ENCODE measurements around the gene KIRREL3.

The KIRREL3 gene

GRCh38 chr11:126864934-126865333, 135.6 kb downstream of the KIRREL3 start:
- H3K9ac ChIP-seq (ENCODE audit: low read depth in 1 of 2, low read length in 2 of 2), result no peak overlapping the region
- no peak overlapping the region for H3K27ac ChIP-seq (ENCODE audit: low read depth in 2 of 2, low read length in 2 of 2)
- no peaks in the 10 kb centered on the region for H3K27me3 ChIP-seq (ENCODE audit: control insufficient read depth in 2 of 2, insufficient read depth in 2 of 2, low read length in 2 of 2)

GRCh38 chr11:126863294-126863997, 137.1 kb downstream of the KIRREL3 start:
- Histone ChIP-seq H3K27ac (ENCODE audit: low read depth in 2 of 2, low read length in 2 of 2) (no peak overlapping the region), H3K4me1 (ENCODE audit: control insufficient read depth in 2 of 2, insufficient read depth in 2 of 2, low read length in 2 of 2) (no peaks in the 10 kb centered on the region), H3K9me3 (ENCODE audit: control insufficient read depth in 2 of 2, low read length in 2 of 2) (no peaks in the 10 kb centered on the region), H3K36me3 (ENCODE audit: control insufficient read depth in 2 of 2, insufficient read depth in 2 of 2, low read length in 2 of 2) (no peaks in the 10 kb centered on the region), H3K27me3 (ENCODE audit: control insufficient read depth in 2 of 2, insufficient read depth in 2 of 2, low read length in 2 of 2) (no peaks in the 10 kb centered on the region), H3K4me3 (ENCODE audit: low read length in 2 of 2) (no peak overlapping the region), H3K9ac (ENCODE audit: low read depth in 1 of 2, low read length in 2 of 2) (no peak overlapping the region)

More at GRCh38 chr11:126864934-126865333, 135.6 kb downstream of the KIRREL3 start:
- Histone ChIP-seq H3K4me3 (ENCODE audit: low read length in 2 of 2) (no peak overlapping the region), H3K9me3 (ENCODE audit: control insufficient read depth in 2 of 2, low read length in 2 of 2) (no peaks in the 10 kb centered on the region), H3K36me3 (ENCODE audit: control insufficient read depth in 2 of 2, insufficient read depth in 2 of 2, low read length in 2 of 2) (no peaks in the 10 kb centered on the region), H3K4me1 (ENCODE audit: control insufficient read depth in 2 of 2, insufficient read depth in 2 of 2, low read length in 2 of 2) (no peaks in the 10 kb centered on the region)

- no peak overlapping the region for H3K4me3 ChIP-seq (ENCODE audit: low read length in 2 of 2)
- no peaks in the 10 kb centered on the region for H3K36me3 ChIP-seq (ENCODE audit: control insufficient read depth in 2 of 2, insufficient read depth in 2 of 2, low read length in 2 of 2)
- peaks cover 0 to 3% of the 10 kb centered on the region in 2 donors for H3K27me3 ChIP-seq (ENCODE audit: control insufficient read depth in 2 of 2, insufficient read depth in 2 of 2, low read length in 2 of 2)
- H3K4me1 ChIP-seq (ENCODE audit: control insufficient read depth in 2 of 2, insufficient read depth in 2 of 2, low read length in 2 of 2), result no peaks in the 10 kb centered on the region
- H3K27ac ChIP-seq (ENCODE audit: low read depth in 2 of 2, low read length in 2 of 2), result no peak overlapping the region
- no peak overlapping the region for H3K9ac ChIP-seq (ENCODE audit: low read depth in 1 of 2, low read length in 2 of 2)
- H3K9me3 ChIP-seq (ENCODE audit: control insufficient read depth in 2 of 2, low read length in 2 of 2), result no peaks in the 10 kb centered on the region
These were observed 137.8 kb downstream of the KIRREL3 start for GRCh38 chr11:126862664-126863243.

- Histone ChIP-seq H3K36me3 (ENCODE audit: control insufficient read depth in 2 of 2, insufficient read depth in 2 of 2, low read length in 2 of 2) (no peaks in the 10 kb centered on the region), H3K9ac (ENCODE audit: low read depth in 1 of 2, low read length in 2 of 2) (no peak overlapping the region), H3K4me3 (ENCODE audit: low read length in 2 of 2) (no peak overlapping the region), H3K4me1 (ENCODE audit: control insufficient read depth in 2 of 2, insufficient read depth in 2 of 2, low read length in 2 of 2) (no peaks in the 10 kb centered on the region), H3K27ac (ENCODE audit: low read depth in 2 of 2, low read length in 2 of 2) (no peak overlapping the region), H3K9me3 (ENCODE audit: control insufficient read depth in 2 of 2, low read length in 2 of 2) (no peaks in the 10 kb centered on the region), H3K27me3 (ENCODE audit: control insufficient read depth in 2 of 2, insufficient read depth in 2 of 2, low read length in 2 of 2) (peaks cover 0 to 3% of the 10 kb centered on the region in 2 donors)
These were observed 138.6 kb downstream of the KIRREL3 start for GRCh38 chr11:126861796-126862459.

GRCh38 chr11:126857860-126858808, 142.4 kb downstream of the KIRREL3 start:
- H3K9me3 ChIP-seq (ENCODE audit: control insufficient read depth in 2 of 2, low read length in 2 of 2), result no peaks in the 10 kb centered on the region
- no peaks in the 10 kb centered on the region for H3K36me3 ChIP-seq (ENCODE audit: control insufficient read depth in 2 of 2, insufficient read depth in 2 of 2, low read length in 2 of 2)
- H3K27ac ChIP-seq (ENCODE audit: low read depth in 2 of 2, low read length in 2 of 2), result no peak overlapping the region
- H3K4me3 ChIP-seq (ENCODE audit: low read length in 2 of 2), result no peak overlapping the region
- no peak overlapping the region for H3K9ac ChIP-seq (ENCODE audit: low read depth in 1 of 2, low read length in 2 of 2)
- no peaks in the 10 kb centered on the region for H3K4me1 ChIP-seq (ENCODE audit: control insufficient read depth in 2 of 2, insufficient read depth in 2 of 2, low read length in 2 of 2)
- H3K27me3 ChIP-seq (ENCODE audit: control insufficient read depth in 2 of 2, insufficient read depth in 2 of 2, low read length in 2 of 2), result peaks cover 0 to 3% of the 10 kb centered on the region in 2 donors

GRCh38 chr11:126855536-126855935, 145.0 kb downstream of the KIRREL3 start:
- H3K27me3 ChIP-seq (ENCODE audit: control insufficient read depth in 2 of 2, insufficient read depth in 2 of 2, low read length in 2 of 2), result peaks cover 0 to 3% of the 10 kb centered on the region in 2 donors
- H3K9ac ChIP-seq (ENCODE audit: low read depth in 1 of 2, low read length in 2 of 2), result no peak overlapping the region
- no peaks in the 10 kb centered on the region for H3K36me3 ChIP-seq (ENCODE audit: control insufficient read depth in 2 of 2, insufficient read depth in 2 of 2, low read length in 2 of 2)
- no peak overlapping the region for H3K4me3 ChIP-seq (ENCODE audit: low read length in 2 of 2)
- no peaks in the 10 kb centered on the region for H3K4me1 ChIP-seq (ENCODE audit: control insufficient read depth in 2 of 2, insufficient read depth in 2 of 2, low read length in 2 of 2)
- H3K9me3 ChIP-seq (ENCODE audit: control insufficient read depth in 2 of 2, low read length in 2 of 2), result no peaks in the 10 kb centered on the region
- no peak overlapping the region for H3K27ac ChIP-seq (ENCODE audit: low read depth in 2 of 2, low read length in 2 of 2)

- Histone ChIP-seq H3K9me3 (ENCODE audit: control insufficient read depth in 2 of 2, low read length in 2 of 2) (no peaks in the 10 kb centered on the region), H3K36me3 (ENCODE audit: control insufficient read depth in 2 of 2, insufficient read depth in 2 of 2, low read length in 2 of 2) (no peaks in the 10 kb centered on the region), H3K4me3 (ENCODE audit: low read length in 2 of 2) (no peak overlapping the region), H3K27me3 (ENCODE audit: control insufficient read depth in 2 of 2, insufficient read depth in 2 of 2, low read length in 2 of 2) (peaks cover 0 to 3% of the 10 kb centered on the region in 2 donors), H3K27ac (ENCODE audit: low read depth in 2 of 2, low read length in 2 of 2) (no peak overlapping the region), H3K4me1 (ENCODE audit: control insufficient read depth in 2 of 2, insufficient read depth in 2 of 2, low read length in 2 of 2) (no peaks in the 10 kb centered on the region), H3K9ac (ENCODE audit: low read depth in 1 of 2, low read length in 2 of 2) (no peak overlapping the region)
These were observed 146.8 kb downstream of the KIRREL3 start for GRCh38 chr11:126853732-126854131.

GRCh38 chr11:126844789-126845188, 155.8 kb downstream of the KIRREL3 start:
- Histone ChIP-seq H3K9ac (ENCODE audit: low read depth in 1 of 2, low read length in 2 of 2) (no peak overlapping the region), H3K36me3 (ENCODE audit: control insufficient read depth in 2 of 2, insufficient read depth in 2 of 2, low read length in 2 of 2) (no peaks in the 10 kb centered on the region)

GRCh38 chr11:126843096-126843495, 157.5 kb downstream of the KIRREL3 start:
- no peaks in the 10 kb centered on the region for H3K36me3 ChIP-seq (ENCODE audit: control insufficient read depth in 2 of 2, insufficient read depth in 2 of 2, low read length in 2 of 2)
- H3K9me3 ChIP-seq (ENCODE audit: control insufficient read depth in 2 of 2, low read length in 2 of 2), result no peaks in the 10 kb centered on the region
- no peaks in the 10 kb centered on the region for H3K4me1 ChIP-seq (ENCODE audit: control insufficient read depth in 2 of 2, insufficient read depth in 2 of 2, low read length in 2 of 2)
- no peak overlapping the region for H3K4me3 ChIP-seq (ENCODE audit: low read length in 2 of 2)
- H3K27me3 ChIP-seq (ENCODE audit: control insufficient read depth in 2 of 2, insufficient read depth in 2 of 2, low read length in 2 of 2), result peaks cover 0 to 5% of the 10 kb centered on the region in 2 donors
- no peak overlapping the region for H3K9ac ChIP-seq (ENCODE audit: low read depth in 1 of 2, low read length in 2 of 2)
- H3K27ac ChIP-seq (ENCODE audit: low read depth in 2 of 2, low read length in 2 of 2), result no peak overlapping the region

More at GRCh38 chr11:126844789-126845188, 155.8 kb downstream of the KIRREL3 start:
- Histone ChIP-seq H3K9me3 (ENCODE audit: control insufficient read depth in 2 of 2, low read length in 2 of 2) (no peaks in the 10 kb centered on the region), H3K4me1 (ENCODE audit: control insufficient read depth in 2 of 2, insufficient read depth in 2 of 2, low read length in 2 of 2) (no peaks in the 10 kb centered on the region), H3K27me3 (ENCODE audit: control insufficient read depth in 2 of 2, insufficient read depth in 2 of 2, low read length in 2 of 2) (no peaks in the 10 kb centered on the region), H3K27ac (ENCODE audit: low read depth in 2 of 2, low read length in 2 of 2) (no peak overlapping the region), H3K4me3 (ENCODE audit: low read length in 2 of 2) (no peak overlapping the region)
